IPS-20b (cell line): ENCODE measurements around the gene TAX1BP1.

Experiments
- H3K27ac ChIP-seq: one replicate; pipeline ENCODE4 v1.5.1; 2013; ENCODE audit warnings: low read length
- H3K27me3 ChIP-seq: 2 replicates; pipeline ENCODE4 v1.6.1; 2013; ENCODE audit warnings: mild to moderate bottlenecking, low read length, inconsistent platforms; ENCODE audit not compliant: insufficient read depth
- H3K36me3 ChIP-seq: 2 replicates; pipeline ENCODE4 v1.6.1; 2013; ENCODE audit warnings: low read depth, mild to moderate bottlenecking, inconsistent platforms, low read length, moderate library complexity; ENCODE audit not compliant: insufficient read depth
- H3K4me1 ChIP-seq: 2 replicates; pipeline ENCODE4 v1.6.1; 2013; ENCODE audit warnings: mild to moderate bottlenecking, control low read depth, inconsistent platforms, low read length, moderate library complexity; ENCODE audit not compliant: insufficient read depth
- H3K4me3 ChIP-seq: 2 replicates; pipeline ENCODE4 v1.5.1; 2013; ENCODE audit warnings: mild to moderate bottlenecking, low read length, inconsistent platforms
- H3K9ac ChIP-seq: 2 replicates; pipeline ENCODE4 v1.6.1; 2013; ENCODE audit warnings: low read depth, mild to moderate bottlenecking, inconsistent platforms, low read length, moderate library complexity
- H3K9me3 ChIP-seq: 2 replicates; pipeline ENCODE4 v1.6.1; 2013; ENCODE audit warnings: mild to moderate bottlenecking, low read depth, low read length, inconsistent platforms; ENCODE audit not compliant: insufficient read depth

The TAX1BP1 gene

DNA sequence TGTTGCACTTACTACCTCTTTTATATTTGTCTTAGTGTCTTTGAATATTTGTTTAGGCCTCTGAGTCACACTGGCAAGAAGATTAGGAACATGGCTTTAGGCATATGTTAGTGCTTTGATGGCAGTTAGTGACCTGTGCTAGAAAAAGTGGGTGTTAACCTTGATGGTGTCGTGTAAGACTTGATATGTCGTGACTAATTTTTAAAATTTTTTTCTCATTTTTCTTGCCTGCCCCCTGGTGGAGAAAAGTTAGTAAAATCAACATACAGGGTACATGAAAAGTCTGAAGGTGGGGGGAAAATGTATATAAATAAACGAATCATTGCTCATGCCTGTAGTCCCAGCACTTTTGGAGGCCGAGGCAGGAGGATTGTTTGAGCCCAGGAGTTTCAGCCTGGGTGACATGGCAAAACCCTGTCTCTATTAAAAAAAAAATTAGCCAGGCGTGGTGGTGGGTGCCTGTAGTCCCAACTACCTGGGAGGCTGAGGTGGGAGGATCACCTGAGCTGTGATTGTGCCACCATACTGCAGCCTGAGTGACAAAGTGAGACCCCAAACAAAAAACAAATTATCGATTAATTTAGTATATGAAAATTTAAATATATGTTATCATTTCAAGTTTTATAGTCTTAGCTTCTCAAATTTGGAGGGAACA, 44.6 kb downstream of the TAX1BP1 start:
- Histone ChIP-seq H3K27me3 (no peaks in the 10 kb centered on the region), H3K4me3 (no peak overlapping the region), H3K36me3 (peaks cover 26% of the 10 kb centered on the region), H3K27ac (no peak overlapping the region), H3K4me1 (no peaks in the 10 kb centered on the region), H3K9me3 (no peaks in the 10 kb centered on the region), H3K9ac (no peak overlapping the region)

GRCh38 chr7:27788437-27788836, 48.5 kb downstream of the TAX1BP1 start:
- Histone ChIP-seq H3K36me3 (peaks cover 45% of the 10 kb centered on the region), H3K27me3 (no peaks in the 10 kb centered on the region), H3K4me3 (no peak overlapping the region), H3K27ac (no peak overlapping the region), H3K9ac (no peak overlapping the region), H3K9me3 (no peaks in the 10 kb centered on the region), H3K4me1 (no peaks in the 10 kb centered on the region)

DNA sequence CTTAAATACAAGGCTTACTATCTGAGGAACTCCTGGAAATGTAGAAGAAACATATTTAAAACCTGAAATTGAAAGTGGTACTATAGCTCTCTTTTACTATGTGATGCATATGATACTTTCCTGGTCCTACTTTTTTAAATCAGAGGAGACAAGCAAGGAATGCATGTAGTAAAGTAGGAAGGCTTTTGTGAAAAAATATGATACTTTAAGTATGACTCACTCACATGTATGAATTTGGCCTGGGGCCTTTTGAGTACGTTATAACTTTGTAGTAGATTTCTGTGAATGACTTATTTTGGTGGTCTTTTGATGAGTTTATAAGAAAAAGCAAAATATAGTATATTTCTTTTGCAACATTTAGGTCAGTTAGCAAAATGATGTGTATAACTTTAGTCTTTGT, 53.8 kb downstream of the TAX1BP1 start:
- peaks cover 54% of the 10 kb centered on the region for H3K36me3 ChIP-seq
- no peak overlapping the region for H3K4me3 ChIP-seq
- H3K27ac ChIP-seq = no peak overlapping the region
- H3K4me1 ChIP-seq = peaks cover 5% of the 10 kb centered on the region; the same call in 1 of the 2 replicates
- H3K27me3 ChIP-seq = no peaks in the 10 kb centered on the region
- H3K9me3 ChIP-seq = no peaks in the 10 kb centered on the region
- H3K9ac ChIP-seq = no peak overlapping the region

GRCh38 chr7:27795977-27796376, 56.0 kb downstream of the TAX1BP1 start:
- no peak overlapping the region for H3K4me3 ChIP-seq
- peaks cover 7% of the 10 kb centered on the region; the same call in 1 of the 2 replicates for H3K4me1 ChIP-seq
- H3K27me3 ChIP-seq = no peaks in the 10 kb centered on the region
- H3K36me3 ChIP-seq = peaks cover 47% of the 10 kb centered on the region
- no peak overlapping the region for H3K27ac ChIP-seq
- H3K9me3 ChIP-seq = no peaks in the 10 kb centered on the region
- no peak overlapping the region for H3K9ac ChIP-seq

- Histone ChIP-seq H3K4me1 (peaks cover 14% of the 10 kb centered on the region; the same call in 1 of the 2 replicates), H3K27ac (no peak overlapping the region), H3K9ac (no peak overlapping the region), H3K36me3 (peaks cover 21% of the 10 kb centered on the region), H3K9me3 (no peaks in the 10 kb centered on the region), H3K27me3 (no peaks in the 10 kb centered on the region), H3K4me3 (no peak overlapping the region)
Measured at GRCh38 chr7:27799212-27799611, 59.2 kb downstream of the TAX1BP1 start.

DNA sequence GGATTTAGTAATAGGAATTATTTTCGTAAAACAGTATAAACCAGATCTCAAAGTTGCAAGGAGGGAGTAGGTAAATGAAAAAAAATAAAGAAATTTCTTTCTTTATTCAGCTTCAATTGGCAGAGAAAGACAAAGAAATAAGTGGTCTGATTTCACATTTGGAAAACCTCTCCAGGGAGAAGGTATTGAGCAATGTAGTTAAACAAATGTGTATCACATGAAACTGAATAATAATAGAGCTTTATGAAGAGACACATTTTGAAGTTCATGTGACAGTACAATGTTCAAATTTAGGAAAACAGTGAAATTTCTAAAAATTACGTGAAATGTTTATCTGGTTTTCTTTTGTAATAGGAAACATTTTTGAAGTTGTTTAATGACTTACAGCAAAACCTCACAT, 63.0 kb downstream of the TAX1BP1 start:
- Histone ChIP-seq H3K27me3 (no peaks in the 10 kb centered on the region), H3K27ac (no peak overlapping the region), H3K9me3 (no peaks in the 10 kb centered on the region), H3K36me3 (no peaks in the 10 kb centered on the region), H3K9ac (no peak overlapping the region), H3K4me1 (peaks cover 14% of the 10 kb centered on the region; the same call in 1 of the 2 replicates), H3K4me3 (no peak overlapping the region)

GRCh38 chr7:27804139-27804538, 64.2 kb downstream of the TAX1BP1 start:
- H3K27ac ChIP-seq = no peak overlapping the region
- H3K27me3 ChIP-seq = no peaks in the 10 kb centered on the region
- no peak overlapping the region for H3K9ac ChIP-seq
- H3K36me3 ChIP-seq = no peaks in the 10 kb centered on the region
- H3K9me3 ChIP-seq = no peaks in the 10 kb centered on the region
- no peak overlapping the region for H3K4me3 ChIP-seq
- H3K4me1 ChIP-seq = peaks cover 7% of the 10 kb centered on the region; the same call in 1 of the 2 replicates

DNA sequence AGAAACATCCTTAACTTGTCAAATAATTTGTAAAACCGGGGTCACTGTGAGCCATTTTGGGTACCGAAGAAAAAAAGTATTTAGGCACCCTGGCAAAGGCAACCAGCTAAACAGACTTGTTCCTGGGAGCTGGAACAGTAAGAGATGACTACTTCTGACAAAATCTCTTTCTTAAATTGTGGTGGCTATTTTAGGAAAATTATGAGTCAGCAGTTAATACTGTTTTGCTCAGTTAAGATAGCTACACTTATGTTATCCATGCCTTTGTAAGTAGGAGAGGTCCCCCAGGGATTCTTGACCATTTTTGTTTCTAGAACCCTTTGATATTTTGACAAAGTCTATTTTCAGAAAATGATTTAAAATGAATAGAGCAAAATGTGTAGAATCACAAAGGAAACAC, 68.7 kb downstream of the TAX1BP1 start:
- Histone ChIP-seq H3K9me3 (no peaks in the 10 kb centered on the region), H3K4me3 (no peak overlapping the region), H3K27me3 (no peaks in the 10 kb centered on the region), H3K27ac (no peak overlapping the region), H3K9ac (no peak overlapping the region), H3K4me1 (no peaks in the 10 kb centered on the region; the same call in 1 of the 2 replicates), H3K36me3 (no peaks in the 10 kb centered on the region)

- no peaks in the 10 kb centered on the region for H3K27me3 ChIP-seq
- H3K4me3 ChIP-seq = no peak overlapping the region
- no peak overlapping the region for H3K9ac ChIP-seq
- no peaks in the 10 kb centered on the region for H3K36me3 ChIP-seq
- no peaks in the 10 kb centered on the region for H3K4me1 ChIP-seq
- no peak overlapping the region for H3K27ac ChIP-seq
- no peaks in the 10 kb centered on the region for H3K9me3 ChIP-seq
Measured at GRCh38 chr7:27810186-27810585, 70.2 kb downstream of the TAX1BP1 start.

- H3K27ac ChIP-seq = no peak overlapping the region
- no peaks in the 10 kb centered on the region for H3K9me3 ChIP-seq
- H3K27me3 ChIP-seq = no peaks in the 10 kb centered on the region
- no peak overlapping the region for H3K9ac ChIP-seq
- H3K4me1 ChIP-seq = no peaks in the 10 kb centered on the region
- H3K36me3 ChIP-seq = peaks cover 14% of the 10 kb centered on the region
- no peak overlapping the region for H3K4me3 ChIP-seq
Measured at GRCh38 chr7:27812706-27813105, 72.7 kb downstream of the TAX1BP1 start.

DNA sequence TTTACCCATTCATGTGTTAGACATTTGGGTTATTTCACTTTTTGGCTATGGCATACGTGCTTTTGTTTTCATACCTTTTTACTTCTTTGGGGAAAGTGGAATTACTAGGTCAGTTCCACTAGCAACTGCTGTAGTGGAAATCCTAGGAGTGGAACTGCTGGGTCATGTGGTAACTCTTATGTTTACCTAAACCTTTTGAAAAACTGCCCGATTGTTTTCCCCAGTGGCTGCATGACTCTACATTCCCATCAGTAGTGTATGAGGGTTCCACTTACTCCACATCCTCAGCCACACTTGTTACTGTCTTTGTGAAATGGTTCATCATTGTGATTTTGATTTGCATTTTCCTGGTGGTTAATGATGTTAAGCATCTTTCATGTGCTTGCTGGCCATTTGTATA, 82.3 kb downstream of the TAX1BP1 start:
- Histone ChIP-seq H3K36me3 (peaks cover 10% of the 10 kb centered on the region), H3K27me3 (no peaks in the 10 kb centered on the region), H3K9me3 (no peaks in the 10 kb centered on the region), H3K4me1 (no peaks in the 10 kb centered on the region), H3K9ac (no peak overlapping the region), H3K27ac (no peak overlapping the region), H3K4me3 (no peak overlapping the region)

DNA sequence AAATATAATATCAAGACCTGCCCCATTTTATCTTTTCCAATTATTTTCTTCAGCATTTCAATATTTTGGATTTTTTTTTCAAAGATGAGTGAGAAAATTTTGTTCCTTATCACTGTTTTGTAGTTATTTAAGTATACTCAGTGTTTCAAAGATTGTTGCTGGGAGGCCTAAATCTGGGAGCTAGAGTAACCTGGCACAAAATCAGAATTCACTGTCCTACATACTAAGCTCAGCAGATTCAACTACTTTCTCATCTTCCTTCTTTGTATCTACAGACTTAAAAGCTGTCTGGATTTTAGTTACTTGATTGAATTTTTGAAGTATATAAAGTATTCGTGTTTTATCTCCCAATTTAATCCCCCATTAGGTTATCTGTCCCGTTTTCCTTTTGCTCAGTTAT, 85.9 kb downstream of the TAX1BP1 start:
- H3K27me3 ChIP-seq = no peaks in the 10 kb centered on the region
- no peak overlapping the region for H3K27ac ChIP-seq

More for the DNA sequence above, 85.9 kb downstream of the TAX1BP1 start:
- Histone ChIP-seq H3K4me1 (no peaks in the 10 kb centered on the region), H3K36me3 (0 out of 2 replicates have a peak, but pooled peaks cover 8% of the 10 kb centered on the region), H3K9me3 (no peaks in the 10 kb centered on the region), H3K4me3 (no peak overlapping the region), H3K9ac (no peak overlapping the region)
